ENCODE measurements around the gene HOXB1.

DNA sequence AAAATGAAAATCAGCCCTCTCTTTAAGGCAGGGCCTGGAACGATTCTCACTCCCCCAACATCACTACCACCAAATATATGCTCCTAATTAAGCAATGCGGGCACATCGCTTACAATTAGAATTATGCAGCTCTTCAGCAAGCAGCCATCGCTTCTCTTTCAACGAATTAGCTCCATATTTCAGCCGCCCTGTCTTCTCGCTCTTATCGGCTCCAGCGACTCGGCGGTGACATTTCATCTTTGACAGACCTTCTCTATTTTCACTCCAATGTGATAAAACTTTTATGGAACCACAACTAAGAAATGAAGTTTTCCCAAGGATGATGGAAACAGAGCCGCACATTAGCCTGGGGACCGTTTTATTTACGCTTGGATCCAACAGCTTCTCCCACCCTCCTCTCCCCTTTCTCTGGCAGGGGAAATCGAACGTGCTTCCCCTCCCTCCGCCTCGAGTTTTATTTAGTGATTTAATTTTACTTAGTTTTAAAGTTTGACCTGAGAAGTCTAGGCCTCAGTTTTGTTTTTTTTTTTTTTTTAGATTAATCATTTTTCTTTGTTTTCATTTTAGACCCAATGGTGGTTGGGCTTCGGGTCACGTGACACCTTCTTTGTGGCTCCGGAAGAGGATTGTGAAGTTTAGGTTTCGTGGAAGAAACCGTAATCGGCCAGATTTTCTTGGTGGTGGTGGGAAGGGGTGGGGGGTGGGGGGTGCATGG is 17.2 kb upstream of the HOXB1 start:
- TF ChIP-seq EZH2 (IDR thresholded peaks at IDR 0.05; ENCODE audit: low read depth, unreplicated experiment), result peak; percentile 62
- TF ChIP-seq, protein P1, sequence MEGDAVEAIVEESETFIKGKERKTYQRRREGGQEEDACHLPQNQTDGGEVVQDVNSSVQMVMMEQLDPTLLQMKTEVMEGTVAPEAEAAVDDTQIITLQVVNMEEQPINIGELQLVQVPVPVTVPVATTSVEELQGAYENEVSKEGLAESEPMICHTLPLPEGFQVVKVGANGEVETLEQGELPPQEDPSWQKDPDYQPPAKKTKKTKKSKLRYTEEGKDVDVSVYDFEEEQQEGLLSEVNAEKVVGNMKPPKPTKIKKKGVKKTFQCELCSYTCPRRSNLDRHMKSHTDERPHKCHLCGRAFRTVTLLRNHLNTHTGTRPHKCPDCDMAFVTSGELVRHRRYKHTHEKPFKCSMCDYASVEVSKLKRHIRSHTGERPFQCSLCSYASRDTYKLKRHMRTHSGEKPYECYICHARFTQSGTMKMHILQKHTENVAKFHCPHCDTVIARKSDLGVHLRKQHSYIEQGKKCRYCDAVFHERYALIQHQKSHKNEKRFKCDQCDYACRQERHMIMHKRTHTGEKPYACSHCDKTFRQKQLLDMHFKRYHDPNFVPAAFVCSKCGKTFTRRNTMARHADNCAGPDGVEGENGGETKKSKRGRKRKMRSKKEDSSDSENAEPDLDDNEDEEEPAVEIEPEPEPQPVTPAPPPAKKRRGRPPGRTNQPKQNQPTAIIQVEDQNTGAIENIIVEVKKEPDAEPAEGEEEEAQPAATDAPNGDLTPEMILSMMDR (conservative IDR thresholded peaks at IDR 0.05; ENCODE audit: low read depth in 2 of 2), result no peak
- TF ChIP-seq, protein P2, sequence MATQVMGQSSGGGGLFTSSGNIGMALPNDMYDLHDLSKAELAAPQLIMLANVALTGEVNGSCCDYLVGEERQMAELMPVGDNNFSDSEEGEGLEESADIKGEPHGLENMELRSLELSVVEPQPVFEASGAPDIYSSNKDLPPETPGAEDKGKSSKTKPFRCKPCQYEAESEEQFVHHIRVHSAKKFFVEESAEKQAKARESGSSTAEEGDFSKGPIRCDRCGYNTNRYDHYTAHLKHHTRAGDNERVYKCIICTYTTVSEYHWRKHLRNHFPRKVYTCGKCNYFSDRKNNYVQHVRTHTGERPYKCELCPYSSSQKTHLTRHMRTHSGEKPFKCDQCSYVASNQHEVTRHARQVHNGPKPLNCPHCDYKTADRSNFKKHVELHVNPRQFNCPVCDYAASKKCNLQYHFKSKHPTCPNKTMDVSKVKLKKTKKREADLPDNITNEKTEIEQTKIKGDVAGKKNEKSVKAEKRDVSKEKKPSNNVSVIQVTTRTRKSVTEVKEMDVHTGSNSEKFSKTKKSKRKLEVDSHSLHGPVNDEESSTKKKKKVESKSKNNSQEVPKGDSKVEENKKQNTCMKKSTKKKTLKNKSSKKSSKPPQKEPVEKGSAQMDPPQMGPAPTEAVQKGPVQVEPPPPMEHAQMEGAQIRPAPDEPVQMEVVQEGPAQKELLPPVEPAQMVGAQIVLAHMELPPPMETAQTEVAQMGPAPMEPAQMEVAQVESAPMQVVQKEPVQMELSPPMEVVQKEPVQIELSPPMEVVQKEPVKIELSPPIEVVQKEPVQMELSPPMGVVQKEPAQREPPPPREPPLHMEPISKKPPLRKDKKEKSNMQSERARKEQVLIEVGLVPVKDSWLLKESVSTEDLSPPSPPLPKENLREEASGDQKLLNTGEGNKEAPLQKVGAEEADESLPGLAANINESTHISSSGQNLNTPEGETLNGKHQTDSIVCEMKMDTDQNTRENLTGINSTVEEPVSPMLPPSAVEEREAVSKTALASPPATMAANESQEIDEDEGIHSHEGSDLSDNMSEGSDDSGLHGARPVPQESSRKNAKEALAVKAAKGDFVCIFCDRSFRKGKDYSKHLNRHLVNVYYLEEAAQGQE (IDR thresholded peaks at IDR 0.05; ENCODE audit: unreplicated experiment), result no peak
- TF ChIP-seq STAT1 (IDR thresholded peaks at IDR 0.05; ENCODE audit: unreplicated experiment), result no peak
- no peak for TF ChIP-seq POLR2AphosphoS5 (IDR thresholded peaks at IDR 0.05; ENCODE audit: low read depth)
- no peak for TF ChIP-seq JUNB (IDR thresholded peaks at IDR 0.05; ENCODE audit: unreplicated experiment)
- TF ChIP-seq EZH2phosphoT487 (IDR thresholded peaks at IDR 0.05; ENCODE audit: unreplicated experiment), result no peak

All from GM23338 (cell line).